Left renal pelvis (tissue), 4 donors: ENCODE measurements around the gene KLHL35. TPM values are rescaled to one million over a fixed set of nuclear protein-coding genes. Genes with fewer than 3 reads are reported as not detected.
"Not testable (repeated sequence)": the region's sequence is repeated elsewhere in the genome, so short reads cannot be mapped to it uniquely, and the experiment has no call there.

Source experiments
- DNase-seq, 4 donors: peaks; one replicate each; pipeline ENCODE4 v3.0.0-alpha.2; 2013; ENCODE audit warnings: low read depth in 4 of 4, low spot score in 3 of 4
- polyA plus RNA-seq, 4 donors: library from polyadenylated mRNA; unstranded; fragments of 120-200 nt; gene quantifications; one replicate each; pipeline ENCODE4 v1.2.1, GENCODE V29; 2013; ENCODE audit not compliant: insufficient read length in 4 of 4

Gene KLHL35
- polyA plus RNA-seq, 4 donors = 0.57 to 2.4 (median 0.69) TPM

- DNase-seq = no peak
Measured at GRCh38 chr11:75426720-75427086, 6.3 kb downstream of the KLHL35 start.

GRCh38 chr11:75425422-75425821 lies 7.6 kb downstream of the KLHL35 start:
- no peak for DNase-seq

GRCh38 chr11:75424396-75424795 lies 8.6 kb downstream of the KLHL35 start:
- DNase-seq = no peak

- no peak for DNase-seq
Measured at GRCh38 chr11:75423721-75424120, 9.3 kb downstream of the KLHL35 start.

- DNase-seq = no peak
Measured at GRCh38 chr11:75422248-75423231, 10.5 kb downstream of the KLHL35 start.

GRCh38 chr11:75421902-75422247 lies 11.1 kb downstream of the KLHL35 start:
- DNase-seq = no peak

- DNase-seq = no peak
Measured at GRCh38 chr11:75421035-75421602, 11.9 kb downstream of the KLHL35 start.

GRCh38 chr11:75420224-75421034 lies 12.6 kb downstream of the KLHL35 start:
- DNase-seq = no peak

- no peak for DNase-seq
Measured at GRCh38 chr11:75413864-75414263, 19.1 kb downstream of the KLHL35 start.

- not testable (repeated sequence) for DNase-seq
Measured at GRCh38 chr11:75413146-75413545, 19.9 kb downstream of the KLHL35 start.

- not testable (repeated sequence) for DNase-seq
Measured at GRCh38 chr11:75409971-75410370, 23.0 kb downstream of the KLHL35 start.

- DNase-seq = no peak
Measured at GRCh38 chr11:75408957-75409219, 24.1 kb downstream of the KLHL35 start.

- DNase-seq = no peak
Measured at GRCh38 chr11:75406338-75406777, 26.6 kb downstream of the KLHL35 start.

GRCh38 chr11:75403983-75404658 lies 28.9 kb downstream of the KLHL35 start:
- no peak for DNase-seq

GRCh38 chr11:75403037-75403436 lies 30.0 kb downstream of the KLHL35 start:
- no peak for DNase-seq

- no peak for DNase-seq
Measured at GRCh38 chr11:75402002-75402773, 30.8 kb downstream of the KLHL35 start.

- DNase-seq = no peak
Measured at GRCh38 chr11:75400146-75400865, 32.7 kb downstream of the KLHL35 start.

GRCh38 chr11:75399344-75400145 lies 33.5 kb downstream of the KLHL35 start, which contains the start of gene RPS3:
RPS3 (plus strand) TSS chr11:75399518; CDS start chr11:75399548, 30 bp downstream.
- DNase-seq = peak; percentile 85 to 88 (median 86)

- no peak for DNase-seq
Measured at GRCh38 chr11:75398906-75399305, 34.1 kb downstream of the KLHL35 start.
